ENCODE results near the gene RRP1.

DNA sequence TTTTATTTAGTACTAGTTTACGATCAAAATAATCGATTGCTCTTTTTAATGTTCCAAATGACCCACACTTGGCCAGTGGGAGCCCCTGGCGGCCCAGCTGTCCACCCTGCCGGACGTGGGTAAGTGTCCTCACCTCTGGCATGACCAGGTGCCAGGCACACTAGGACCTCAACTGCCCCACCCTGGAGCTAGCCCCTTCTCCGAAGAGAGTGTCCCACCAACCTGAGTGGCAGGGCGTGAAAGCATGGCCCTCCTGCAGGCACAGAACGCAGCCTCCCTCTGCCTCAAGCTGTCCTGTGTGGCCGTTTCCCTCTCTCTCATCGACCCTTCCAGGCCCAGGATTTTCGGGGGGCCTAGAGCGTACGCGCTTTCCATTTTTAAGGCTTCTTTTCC is 42.8 kb downstream of the RRP1 start:
- no peak for TF ChIP-seq GATA3 (IDR thresholded peaks at IDR 0.05; ENCODE audit: low read depth, low read length)
- no peak for TF ChIP-seq GATA2 (IDR thresholded peaks at IDR 0.05; ENCODE audit: low read depth, low read length)

Measured in SH-SY5Y (cell line).